DND-41 (cell line): Measurements from ENCODE around the gene AP1B1.
"Not testable (repeated sequence)": the region's sequence is repeated elsewhere in the genome, so short reads cannot be mapped to it uniquely, and the experiment has no call there.

Source experiments
- CTCF ChIP-seq: IDR thresholded peaks from 2 replicates; pipeline ENCODE4 v1.5.1; 2012; ENCODE audit warnings: borderline replicate concordance, low read length, moderate library complexity, mild to moderate bottlenecking; ENCODE audit not compliant: poor library complexity, severe bottlenecking; ENCODE audit errors: extremely low read depth
- EZH2 ChIP-seq: IDR thresholded peaks from 3 replicates; pipeline ENCODE4 v1.6.1; 2012; ENCODE audit warnings: borderline replicate concordance, low read depth, mild to moderate bottlenecking, moderate library complexity, low read length, inconsistent platforms; ENCODE audit not compliant: severe bottlenecking

DNA sequence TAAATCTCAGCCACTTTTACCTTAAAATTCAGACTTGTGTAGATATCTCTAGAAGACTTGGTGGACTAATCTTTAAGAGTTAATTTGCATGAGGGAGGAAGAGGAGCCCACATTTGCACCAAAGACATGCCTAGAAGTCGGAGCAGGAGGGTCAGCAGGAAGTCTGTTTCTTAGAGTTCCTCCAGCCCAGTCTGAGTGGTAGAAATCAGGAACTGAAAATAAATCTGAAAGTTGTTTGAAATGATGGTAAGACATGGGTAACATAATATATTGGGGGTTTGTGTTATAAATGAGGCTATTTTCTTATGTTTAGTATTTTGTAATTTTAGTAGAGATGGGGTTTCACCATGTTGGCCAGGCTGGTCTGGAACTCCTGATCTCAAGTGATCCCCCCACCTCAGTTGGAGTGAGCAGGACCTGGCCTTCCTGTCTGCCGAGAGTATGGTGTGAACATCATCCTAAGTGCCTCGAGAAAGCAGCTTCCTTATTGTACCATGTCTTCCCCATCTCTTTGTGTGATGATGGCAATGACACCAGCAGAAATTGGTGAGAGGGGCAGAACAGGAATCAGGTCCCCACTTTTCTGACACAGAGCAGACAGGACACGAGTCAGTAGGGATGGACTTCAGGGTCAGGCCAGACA lies 23.3 kb upstream of the AP1B1 start:
- not testable (repeated sequence) for TF ChIP-seq CTCF, EZH2
